MM.1S (cell line): ENCODE data around the gene CHST6.

Source experiments
- EZH2 ChIP-seq: fragments of 300-600 bp; sonication (generic); optimal IDR thresholded peaks from 2 replicates; pipeline ENCODE3; 2017; ENCODE audit warnings: low read depth, mild to moderate bottlenecking, antibody characterized with exemption, low read length, mixed read lengths
- TF ChIP-seq, protein P1 (sequence below): fragments of 300-600 bp; sonication (generic); IDR thresholded peaks from 2 replicates; pipeline ENCODE4 v1.5.1; 2016; ENCODE audit warnings: antibody characterized with exemption, low read length, mixed read lengths

DNA sequence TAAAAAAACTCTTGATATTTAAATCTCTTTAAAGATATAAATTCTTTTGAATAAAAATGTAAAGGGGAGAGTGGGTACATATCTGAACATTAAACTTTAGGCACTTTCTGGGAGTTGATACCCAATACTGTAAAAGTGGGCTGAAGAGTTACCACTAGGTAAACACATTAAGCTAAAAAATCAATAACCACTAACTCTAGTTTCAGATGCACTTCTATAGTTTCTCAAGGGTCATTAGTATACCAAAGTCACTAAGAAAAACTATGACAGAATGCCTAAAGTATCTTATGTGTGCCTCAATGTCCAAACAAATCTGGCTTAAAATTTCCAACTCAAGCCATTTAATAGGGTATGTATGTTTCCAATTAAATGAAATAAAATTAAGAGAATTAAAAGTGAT is 48.8 kb downstream of the CHST6 start:
- TF ChIP-seq EZH2: no peak
- TF ChIP-seq, protein P1, sequence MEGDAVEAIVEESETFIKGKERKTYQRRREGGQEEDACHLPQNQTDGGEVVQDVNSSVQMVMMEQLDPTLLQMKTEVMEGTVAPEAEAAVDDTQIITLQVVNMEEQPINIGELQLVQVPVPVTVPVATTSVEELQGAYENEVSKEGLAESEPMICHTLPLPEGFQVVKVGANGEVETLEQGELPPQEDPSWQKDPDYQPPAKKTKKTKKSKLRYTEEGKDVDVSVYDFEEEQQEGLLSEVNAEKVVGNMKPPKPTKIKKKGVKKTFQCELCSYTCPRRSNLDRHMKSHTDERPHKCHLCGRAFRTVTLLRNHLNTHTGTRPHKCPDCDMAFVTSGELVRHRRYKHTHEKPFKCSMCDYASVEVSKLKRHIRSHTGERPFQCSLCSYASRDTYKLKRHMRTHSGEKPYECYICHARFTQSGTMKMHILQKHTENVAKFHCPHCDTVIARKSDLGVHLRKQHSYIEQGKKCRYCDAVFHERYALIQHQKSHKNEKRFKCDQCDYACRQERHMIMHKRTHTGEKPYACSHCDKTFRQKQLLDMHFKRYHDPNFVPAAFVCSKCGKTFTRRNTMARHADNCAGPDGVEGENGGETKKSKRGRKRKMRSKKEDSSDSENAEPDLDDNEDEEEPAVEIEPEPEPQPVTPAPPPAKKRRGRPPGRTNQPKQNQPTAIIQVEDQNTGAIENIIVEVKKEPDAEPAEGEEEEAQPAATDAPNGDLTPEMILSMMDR: no peak
